ENCODE data around the gene NDUFS5.
"Not testable (repeated sequence)": the region's sequence is repeated elsewhere in the genome, so short reads cannot be mapped to it uniquely, and the experiment has no call there.

NDUFS5 gene

DNA sequence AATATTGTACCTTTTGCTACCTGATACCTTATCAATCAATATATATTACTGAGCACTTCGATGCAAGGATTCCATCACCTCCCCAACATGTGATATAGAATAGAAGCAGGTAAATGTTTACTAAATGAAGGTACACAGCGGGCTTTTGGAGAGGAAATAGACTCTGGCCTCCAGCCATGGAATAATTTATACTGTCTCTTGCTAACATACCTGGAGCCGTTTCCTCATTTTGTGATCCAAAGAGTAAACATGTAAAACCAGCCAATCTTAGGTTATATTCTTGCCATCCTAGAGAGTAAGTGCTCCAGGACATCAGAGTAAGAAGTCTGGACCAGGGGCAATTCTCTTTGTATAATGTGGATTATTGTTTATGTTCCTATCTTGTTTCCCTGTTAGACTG lies 39.4 kb downstream of the NDUFS5 start:
- no peak for DNase-seq

DNA sequence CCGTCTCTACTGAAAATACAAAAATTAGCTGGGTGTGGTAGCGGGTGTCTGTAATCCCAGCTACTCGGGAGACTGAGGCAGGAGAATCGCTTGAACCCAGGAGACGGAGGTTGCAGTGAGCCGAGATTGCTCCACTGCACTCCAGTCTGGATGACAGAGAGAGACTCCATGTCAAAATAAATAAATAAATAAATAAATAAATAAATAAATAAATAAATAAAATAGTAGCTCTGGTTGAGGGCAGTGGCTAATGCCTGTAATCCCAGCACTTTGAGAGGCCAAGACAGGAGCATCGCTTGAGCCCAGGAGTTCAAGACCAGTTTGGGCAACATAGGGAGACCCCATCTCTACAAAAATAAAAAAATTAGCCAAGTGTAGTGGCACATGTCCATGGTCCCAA lies 42.1 kb downstream of the NDUFS5 start:
- DNase-seq, result not testable (repeated sequence)

- not testable (repeated sequence) for DNase-seq
Measured at GRCh38 chr1:39071557-39071956, 45.4 kb downstream of the NDUFS5 start.

DNA sequence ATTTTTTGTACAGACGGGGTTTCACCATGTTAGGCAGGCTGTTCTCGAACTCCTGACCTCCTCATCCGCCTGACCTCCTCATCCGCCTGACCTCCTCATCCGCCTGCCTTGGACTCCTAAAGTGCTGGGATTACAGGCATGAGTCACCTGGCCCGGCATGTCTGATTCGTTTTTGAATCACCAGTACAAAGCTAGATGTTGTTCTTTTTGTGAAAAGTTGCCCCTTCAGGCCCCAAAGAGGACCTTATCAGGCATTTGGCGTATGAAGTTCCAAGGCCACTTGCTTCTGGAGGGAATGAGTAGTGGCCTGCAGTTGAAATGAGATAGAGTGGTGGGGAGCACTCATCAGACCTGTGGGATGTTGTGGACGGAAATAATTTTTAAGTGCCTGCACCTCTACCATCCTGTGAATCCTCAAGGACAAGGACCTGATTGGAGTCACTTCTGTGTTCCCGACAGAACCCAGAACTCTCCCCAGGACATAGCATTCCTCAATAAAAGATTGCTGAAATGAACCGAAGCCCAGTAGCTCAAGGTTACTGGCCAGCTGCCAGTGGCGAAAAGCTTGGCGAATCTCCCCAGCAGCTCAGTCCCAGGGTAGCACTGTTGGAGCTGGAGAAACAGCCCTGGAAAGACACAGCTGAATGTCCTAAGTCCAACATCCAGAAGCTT lies 50.1 kb downstream of the NDUFS5 start:
- DNase-seq, result no peak

DNA sequence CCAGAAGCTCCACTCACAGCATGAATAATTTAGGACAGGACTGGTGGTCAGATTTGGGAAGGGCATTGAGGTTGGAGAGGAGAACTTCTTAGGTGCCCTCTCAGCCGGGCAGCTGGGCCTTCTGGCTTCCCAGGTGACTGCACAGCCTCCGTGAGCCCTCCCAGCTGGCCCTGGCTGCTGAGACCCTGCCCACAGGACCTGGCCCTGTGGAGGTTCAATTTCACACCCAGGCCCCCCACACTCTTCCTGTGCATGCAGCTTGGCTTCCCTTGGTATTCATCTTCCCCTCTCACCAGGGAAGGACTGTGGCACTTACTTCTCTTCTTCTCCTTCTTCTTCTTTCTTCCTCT lies 50.6 kb downstream of the NDUFS5 start:
- DNase-seq, result no peak

- no peak for DNase-seq
Measured at GRCh38 chr1:39080269-39080826, 54.2 kb downstream of the NDUFS5 start.

DNA sequence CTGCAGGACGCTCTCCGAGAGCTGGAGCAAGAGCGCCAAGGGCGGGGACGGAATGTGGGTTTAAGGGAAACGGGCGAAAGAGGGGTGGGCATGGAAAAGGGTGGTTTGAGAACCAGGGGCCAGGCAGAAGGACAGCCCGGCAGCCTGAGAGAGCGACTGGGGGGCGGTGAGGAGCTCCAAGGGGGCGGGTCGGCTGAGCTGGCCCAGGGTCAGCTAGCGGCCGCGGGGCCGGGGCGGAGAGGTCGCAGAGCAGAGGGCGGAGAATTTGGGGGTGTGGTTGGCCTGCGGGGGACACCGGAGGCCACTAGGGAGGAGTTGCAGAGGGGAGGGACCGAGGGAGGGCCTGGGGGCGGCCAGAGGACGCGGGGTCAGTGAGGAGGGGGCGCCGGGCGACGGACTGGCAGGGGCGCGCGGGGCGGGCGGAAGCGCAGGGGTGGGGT lies 54.7 kb downstream of the NDUFS5 start:
- DNase-seq, result no peak

- DNase-seq, result no peak
Measured at GRCh38 chr1:39081271-39082009, 55.3 kb downstream of the NDUFS5 start.

DNA sequence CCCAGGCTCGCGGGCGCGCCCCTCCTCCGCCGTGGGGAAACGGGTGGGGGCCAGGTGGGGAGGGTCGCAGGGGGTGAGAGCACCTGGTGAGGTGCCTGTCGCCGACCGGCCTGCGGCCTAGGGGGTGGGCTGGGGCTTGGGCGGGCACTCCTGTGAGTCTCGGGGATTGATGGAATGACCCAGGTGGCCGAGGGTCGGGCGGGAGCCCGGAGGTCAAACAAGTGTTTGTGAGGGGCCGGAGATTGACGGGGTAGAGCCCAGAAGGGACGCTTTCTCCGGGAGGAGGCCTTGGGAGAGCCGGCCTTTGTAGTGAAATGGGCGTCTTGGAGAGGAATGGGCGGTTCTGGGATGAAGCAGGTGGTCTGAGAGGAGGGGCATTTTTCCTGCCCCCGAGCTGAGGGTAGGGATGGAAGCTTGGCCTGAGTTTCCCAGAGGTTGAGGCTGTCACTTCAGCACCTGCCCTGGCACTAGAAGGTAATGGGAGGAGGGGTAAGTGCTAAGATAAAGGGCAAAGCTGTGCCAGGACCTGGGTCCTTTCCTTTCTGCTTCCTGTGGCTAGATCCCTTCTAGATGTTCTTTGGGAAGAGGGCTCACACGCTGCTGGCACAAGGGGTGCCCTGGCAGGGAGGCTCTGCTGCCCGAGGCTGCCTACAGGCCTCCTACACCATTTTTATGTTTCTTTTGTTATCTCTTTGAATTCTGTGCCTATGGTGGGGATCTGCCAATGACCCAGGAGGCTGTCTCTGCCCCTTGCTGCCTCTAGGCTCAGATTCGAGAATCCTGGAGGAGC lies 56.1 kb downstream of the NDUFS5 start:
- no peak for DNase-seq

DNA sequence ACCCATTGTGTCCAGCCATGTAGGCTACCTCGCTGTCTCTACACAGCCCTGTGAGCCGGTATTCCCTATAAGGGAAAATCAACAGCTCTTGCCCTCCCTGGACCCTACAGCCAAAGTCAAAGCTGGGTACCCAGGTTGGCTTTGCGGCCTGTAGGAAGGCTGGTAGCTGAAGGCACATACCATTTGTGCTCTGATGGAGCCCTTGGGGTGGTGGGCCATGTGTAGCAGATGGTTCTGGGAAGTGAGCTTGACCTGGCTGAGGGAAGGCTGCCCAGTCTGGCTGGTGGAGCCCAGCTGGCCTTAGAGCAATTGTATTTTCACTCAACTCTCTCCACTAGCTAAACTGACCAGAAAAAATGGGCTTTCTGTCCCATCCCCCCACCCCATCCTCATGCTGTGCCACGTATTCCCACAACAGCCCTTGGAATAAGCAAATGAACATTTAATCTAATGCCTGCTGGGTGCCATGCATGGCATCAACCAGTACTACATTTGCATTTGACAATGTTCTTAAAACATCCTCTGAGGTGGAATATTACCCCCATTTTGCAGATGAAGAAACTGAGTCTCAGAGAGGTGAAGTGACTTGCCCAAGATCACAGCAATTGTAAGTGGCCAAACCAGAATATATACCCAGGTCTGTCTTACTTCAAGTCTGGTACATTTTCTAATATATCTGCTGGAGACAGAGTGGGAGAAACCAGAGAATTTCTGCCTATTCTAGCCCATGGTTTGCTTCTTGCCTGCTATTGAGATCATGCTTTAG lies 56.8 kb downstream of the NDUFS5 start:
- no peak for DNase-seq

DNA sequence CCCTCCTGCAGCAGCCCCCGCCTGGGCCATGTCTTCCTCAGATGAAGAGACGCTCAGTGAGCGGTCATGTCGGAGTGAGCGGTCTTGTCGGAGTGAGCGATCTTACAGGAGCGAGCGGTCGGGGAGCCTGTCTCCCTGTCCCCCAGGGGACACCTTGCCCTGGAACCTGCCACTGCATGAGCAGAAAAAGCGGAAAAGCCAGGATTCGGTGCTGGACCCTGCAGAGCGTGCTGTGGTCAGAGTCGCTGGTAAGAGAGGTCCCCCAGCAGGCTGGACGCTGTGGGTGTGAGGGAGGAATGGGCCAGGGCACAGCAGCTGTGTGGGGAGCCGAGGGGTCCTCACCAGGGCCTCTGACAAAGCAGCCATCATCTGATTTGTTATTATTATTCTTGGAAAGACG lies 58.0 kb downstream of the NDUFS5 start:
- no peak for DNase-seq
